ENCODE measurements around the gene ABCC8.

The ABCC8 gene

DNA sequence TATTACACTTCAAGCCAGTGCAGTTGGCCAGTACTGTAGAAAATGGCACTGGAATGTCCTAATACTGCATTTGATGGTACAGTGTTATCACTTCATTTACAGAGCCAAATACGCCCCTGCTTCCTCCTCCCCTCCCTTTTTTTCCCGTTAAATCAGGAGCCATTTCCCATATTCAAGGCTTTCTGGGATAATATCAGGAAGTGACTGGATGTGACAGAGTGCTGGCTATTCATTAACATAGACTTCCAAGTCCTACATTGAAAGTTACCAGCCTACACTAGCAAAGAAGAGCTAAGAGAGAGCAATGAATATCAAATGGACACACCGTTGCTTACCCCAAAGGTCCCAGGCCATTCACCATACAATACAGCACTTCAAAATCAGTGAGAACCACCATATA lies 32.1 kb upstream of the ABCC8 start:
- Histone ChIP-seq H3K36me3 (ENCODE audit: insufficient read depth) (no peaks in the 10 kb centered on the region), H3K9ac (no peak overlapping the region), H3K79me2 (ENCODE audit: insufficient read depth, low read depth) (no peaks in the 10 kb centered on the region), H3K27ac (no peak overlapping the region), H3K4me1 (ENCODE audit: low read depth, poor library complexity, severe bottlenecking) (no peaks in the 10 kb centered on the region), H3K4me3 (IDR thresholded peaks at IDR 0.05; ENCODE audit: insufficient read depth, low read depth, low read length) (no peak overlapping the region), H3K27me3 (ENCODE audit: insufficient read depth, low read depth) (no peaks in the 10 kb centered on the region), H3K4me2 (no peak overlapping the region), H4K20me1 (ENCODE audit: insufficient read depth) (no peaks in the 10 kb centered on the region), H2AFZ (ENCODE audit: low read depth) (no peak overlapping the region)
- TF ChIP-seq, protein P1, sequence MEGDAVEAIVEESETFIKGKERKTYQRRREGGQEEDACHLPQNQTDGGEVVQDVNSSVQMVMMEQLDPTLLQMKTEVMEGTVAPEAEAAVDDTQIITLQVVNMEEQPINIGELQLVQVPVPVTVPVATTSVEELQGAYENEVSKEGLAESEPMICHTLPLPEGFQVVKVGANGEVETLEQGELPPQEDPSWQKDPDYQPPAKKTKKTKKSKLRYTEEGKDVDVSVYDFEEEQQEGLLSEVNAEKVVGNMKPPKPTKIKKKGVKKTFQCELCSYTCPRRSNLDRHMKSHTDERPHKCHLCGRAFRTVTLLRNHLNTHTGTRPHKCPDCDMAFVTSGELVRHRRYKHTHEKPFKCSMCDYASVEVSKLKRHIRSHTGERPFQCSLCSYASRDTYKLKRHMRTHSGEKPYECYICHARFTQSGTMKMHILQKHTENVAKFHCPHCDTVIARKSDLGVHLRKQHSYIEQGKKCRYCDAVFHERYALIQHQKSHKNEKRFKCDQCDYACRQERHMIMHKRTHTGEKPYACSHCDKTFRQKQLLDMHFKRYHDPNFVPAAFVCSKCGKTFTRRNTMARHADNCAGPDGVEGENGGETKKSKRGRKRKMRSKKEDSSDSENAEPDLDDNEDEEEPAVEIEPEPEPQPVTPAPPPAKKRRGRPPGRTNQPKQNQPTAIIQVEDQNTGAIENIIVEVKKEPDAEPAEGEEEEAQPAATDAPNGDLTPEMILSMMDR (conservative IDR thresholded peaks at IDR 0.05; ENCODE audit: low read depth, low read length), result no peak

DNA sequence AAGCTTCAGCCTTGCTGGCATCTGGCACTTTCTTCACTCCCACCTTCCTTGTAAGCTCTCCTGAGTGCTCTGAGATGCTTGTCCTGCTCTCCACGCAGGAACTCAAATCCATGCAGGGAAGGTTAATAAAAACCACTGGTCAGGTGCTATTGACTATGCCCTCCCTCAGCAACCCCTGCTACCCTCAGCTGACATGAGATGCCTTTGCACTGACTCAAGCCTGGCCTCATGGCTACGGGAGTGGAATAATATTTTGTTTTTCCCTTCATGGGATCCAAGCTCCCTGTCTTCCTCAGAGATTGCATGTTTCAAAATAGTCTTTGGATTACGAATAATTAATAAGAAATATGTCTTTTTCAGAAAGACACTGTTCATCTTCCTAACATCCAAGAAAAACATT lies 31.7 kb upstream of the ABCC8 start:
- H3K36me3 ChIP-seq (ENCODE audit: insufficient read depth), result no peaks in the 10 kb centered on the region
- no peak overlapping the region for H3K27ac ChIP-seq
- TF ChIP-seq, protein P1 (conservative IDR thresholded peaks at IDR 0.05; ENCODE audit: low read depth, low read length), result no peak

GRCh38 chr11:17507773-17508172 lies 31.1 kb upstream of the ABCC8 start:
- Histone ChIP-seq H3K79me2 (ENCODE audit: insufficient read depth, low read depth) (no peaks in the 10 kb centered on the region), H3K4me2 (no peak overlapping the region), H3K4me1 (ENCODE audit: low read depth, poor library complexity, severe bottlenecking) (no peaks in the 10 kb centered on the region), H2AFZ (ENCODE audit: low read depth) (no peak overlapping the region), H3K27ac (no peak overlapping the region), H3K36me3 (ENCODE audit: insufficient read depth) (no peaks in the 10 kb centered on the region), H3K9ac (no peak overlapping the region), H4K20me1 (ENCODE audit: insufficient read depth) (no peaks in the 10 kb centered on the region), H3K4me3 (IDR thresholded peaks at IDR 0.05; ENCODE audit: insufficient read depth, low read depth, low read length) (no peak overlapping the region), H3K27me3 (ENCODE audit: insufficient read depth, low read depth) (no peaks in the 10 kb centered on the region)
- TF ChIP-seq, protein P1 (conservative IDR thresholded peaks at IDR 0.05; ENCODE audit: low read depth, low read length), result no peak

More for the DNA sequence above, 31.7 kb upstream of the ABCC8 start:
- H2AFZ ChIP-seq (ENCODE audit: low read depth), result no peak overlapping the region
- no peak overlapping the region for H3K9ac ChIP-seq
- no peaks in the 10 kb centered on the region for H3K4me1 ChIP-seq (ENCODE audit: low read depth, poor library complexity, severe bottlenecking)
- no peaks in the 10 kb centered on the region for H4K20me1 ChIP-seq (ENCODE audit: insufficient read depth)
- H3K27me3 ChIP-seq (ENCODE audit: insufficient read depth, low read depth), result no peaks in the 10 kb centered on the region
- no peak overlapping the region for H3K4me3 ChIP-seq (IDR thresholded peaks at IDR 0.05; ENCODE audit: insufficient read depth, low read depth, low read length)
- no peak overlapping the region for H3K4me2 ChIP-seq
- H3K79me2 ChIP-seq (ENCODE audit: insufficient read depth, low read depth), result no peaks in the 10 kb centered on the region

GRCh38 chr11:17506942-17507341 lies 30.3 kb upstream of the ABCC8 start:
- H3K9ac ChIP-seq, result no peak overlapping the region
- H3K27me3 ChIP-seq (ENCODE audit: insufficient read depth, low read depth), result no peaks in the 10 kb centered on the region
- no peaks in the 10 kb centered on the region for H3K4me1 ChIP-seq (ENCODE audit: low read depth, poor library complexity, severe bottlenecking)
- no peaks in the 10 kb centered on the region for H3K36me3 ChIP-seq (ENCODE audit: insufficient read depth)
- H3K4me3 ChIP-seq (IDR thresholded peaks at IDR 0.05; ENCODE audit: insufficient read depth, low read depth, low read length), result no peak overlapping the region
- TF ChIP-seq, protein P1 (conservative IDR thresholded peaks at IDR 0.05; ENCODE audit: low read depth, low read length), result no peak
- H3K27ac ChIP-seq, result no peak overlapping the region
- no peak overlapping the region for H2AFZ ChIP-seq (ENCODE audit: low read depth)
- no peaks in the 10 kb centered on the region for H3K79me2 ChIP-seq (ENCODE audit: insufficient read depth, low read depth)
- no peak overlapping the region for H3K4me2 ChIP-seq
- H4K20me1 ChIP-seq (ENCODE audit: insufficient read depth), result no peaks in the 10 kb centered on the region

All from KMS-11 (cell line).